Caco-2 (cell line): ENCODE data around the gene TRIM7. TPM values are rescaled to one million over a fixed set of nuclear protein-coding genes. Genes with fewer than 3 reads are reported as not detected.

Source experiments
- BruUV-seq: library from RNA; stranded (reverse); fragments of 400-500 nt; replicated peaks from 2 replicates; lab custom pipeline; 2021; lab: Mats Ljungman, UMichigan
- CTCF ChIA-PET: fragments of 300-600 bp; sonication (Branson Sonifier 250); formaldehyde crosslinking; loops from one replicate; lab custom pipeline; 2022; ENCODE audit warnings: antibody characterized with exemption; lab: Charles Lee
- POLR2A ChIA-PET: fragments of 300-600 bp; sonication (Branson Sonifier 250); formaldehyde crosslinking; loops from one replicate; lab custom pipeline; 2022; ENCODE audit warnings: antibody characterized with exemption; lab: Charles Lee
- DNase-seq, 2 experiments: peaks; one replicate each; pipeline versions ENCODE4 v3.0.0 to v3.0.0-alpha.2; 2020 to 2022
- H3K27me3 ChIP-seq: replicated peaks from 2 replicates; pipeline ENCODE4 v1.6.0; 2011; ENCODE audit warnings: low read length; ENCODE audit not compliant: control insufficient read depth, insufficient read depth
- H3K36me3 ChIP-seq: 2 replicates; pipeline ENCODE4 v1.5.1; 2011; ENCODE audit warnings: low read length; ENCODE audit not compliant: control insufficient read depth, insufficient read depth
- H3K4me1 ChIP-seq: fragments of 250-450 bp; sonication (Bioruptor Pico); 2 replicates; pipeline ENCODE4 v1.5.1; 2020; ENCODE audit warnings: mild to moderate bottlenecking
- H3K4me3 ChIP-seq: 2 replicates; pipeline ENCODE4 v1.5.1; 2011; ENCODE audit warnings: low read depth, mild to moderate bottlenecking, control low read depth, low read length
- H3K9me3 ChIP-seq: fragments of 250-450 bp; sonication (Bioruptor Pico); 2 replicates; pipeline ENCODE4 v1.5.1; 2020; ENCODE audit warnings: mild to moderate bottlenecking, moderate library complexity
- H3K27ac Mint-ChIP-seq: one replicate; pipeline ENCODE4 v1.8.0; 2022; ENCODE audit warnings: mixed read lengths; ENCODE audit not compliant: unreplicated experiment
- H3K27me3 Mint-ChIP-seq: one replicate; pipeline ENCODE4 v1.8.0; 2022; ENCODE audit warnings: mixed read lengths; ENCODE audit not compliant: insufficient read depth, unreplicated experiment
- H3K36me3 Mint-ChIP-seq: one replicate; pipeline ENCODE4 v1.8.0; 2022; ENCODE audit warnings: mild to moderate bottlenecking, mixed read lengths; ENCODE audit not compliant: insufficient read depth, unreplicated experiment
- H3K4me1 Mint-ChIP-seq: one replicate; pipeline ENCODE4 v1.8.0; 2022; ENCODE audit warnings: low read depth, mixed read lengths; ENCODE audit not compliant: unreplicated experiment
- H3K4me3 Mint-ChIP-seq: one replicate; pipeline ENCODE4 v1.8.0; 2022; ENCODE audit warnings: mild to moderate bottlenecking, moderate library complexity, mixed read lengths; ENCODE audit not compliant: unreplicated experiment
- H3K9me3 Mint-ChIP-seq: one replicate; pipeline ENCODE4 v1.8.0; 2022; ENCODE audit warnings: mixed read lengths; ENCODE audit not compliant: unreplicated experiment
- intact Hi-C: fragments of 100-400 bp; cut with micrococcal nuclease; formaldehyde crosslinking; loops from one replicate; pipeline ENCODE4 v1.10.0; 2022; ENCODE audit not compliant: unreplicated experiment
- total RNA-seq: library from RNA; stranded (reverse); gene quantifications from 2 replicates; pipeline ENCODE4 v1.2.3, GENCODE V29; 2022
- TF ChIP-seq, protein P1 (sequence below), 2 experiments: fragments of 200-600 bp in 1 of 2; IDR thresholded peaks; 1 replicate in 1 of 2; 2 replicates in 1 of 2; pipeline versions ENCODE4 v1.5.1 to v1.8.0; 2011 to 2022; ENCODE audit warnings: antibody characterized with exemption in 1 of 2, control low read depth in 1 of 2, inconsistent platforms in 1 of 2, low read depth in 1 of 2, low read length in 1 of 2, mild to moderate bottlenecking in 1 of 2, moderate library complexity in 1 of 2; ENCODE audit not compliant: insufficient read depth in 1 of 2, severe bottlenecking in 1 of 2, unreplicated experiment in 1 of 2

The TRIM7 gene
- total RNA-seq, 1 experiment from 2014 or later = 0.86 TPM

DNA sequence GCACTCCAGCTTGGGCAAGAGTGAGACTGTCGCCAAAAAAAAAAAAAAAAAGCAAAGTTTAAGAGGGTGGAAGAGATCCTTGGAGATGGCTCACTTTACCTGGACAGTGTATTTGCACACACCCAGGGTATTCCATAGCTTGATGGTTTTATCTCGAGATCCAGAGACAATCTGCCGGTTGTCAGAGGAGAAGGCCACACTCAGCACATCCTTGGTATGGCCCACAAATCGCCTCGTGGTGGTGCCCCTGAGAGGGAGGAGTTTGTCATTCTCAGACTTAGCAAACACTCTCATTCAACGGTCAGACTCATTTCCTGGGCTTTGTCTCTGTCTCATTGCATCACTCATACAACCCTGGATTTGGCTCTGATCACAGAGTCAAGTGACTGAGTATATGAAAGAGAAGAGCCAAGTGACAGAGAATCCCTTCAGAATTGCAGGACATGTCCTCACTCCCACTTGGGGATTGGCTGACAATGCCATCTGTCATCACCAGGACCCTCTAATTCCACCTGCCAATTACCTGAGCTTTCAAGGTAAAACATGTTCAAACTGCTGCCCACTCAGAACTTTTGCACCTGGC lies 36.5 kb upstream of the TRIM7 start:
- Mint-ChIP-seq H3K27ac (peak overlapping the region; percentile 100), H3K27me3 (no peaks in the 10 kb centered on the region)
- no peak overlapping the region for H3K4me3 ChIP-seq

DNA sequence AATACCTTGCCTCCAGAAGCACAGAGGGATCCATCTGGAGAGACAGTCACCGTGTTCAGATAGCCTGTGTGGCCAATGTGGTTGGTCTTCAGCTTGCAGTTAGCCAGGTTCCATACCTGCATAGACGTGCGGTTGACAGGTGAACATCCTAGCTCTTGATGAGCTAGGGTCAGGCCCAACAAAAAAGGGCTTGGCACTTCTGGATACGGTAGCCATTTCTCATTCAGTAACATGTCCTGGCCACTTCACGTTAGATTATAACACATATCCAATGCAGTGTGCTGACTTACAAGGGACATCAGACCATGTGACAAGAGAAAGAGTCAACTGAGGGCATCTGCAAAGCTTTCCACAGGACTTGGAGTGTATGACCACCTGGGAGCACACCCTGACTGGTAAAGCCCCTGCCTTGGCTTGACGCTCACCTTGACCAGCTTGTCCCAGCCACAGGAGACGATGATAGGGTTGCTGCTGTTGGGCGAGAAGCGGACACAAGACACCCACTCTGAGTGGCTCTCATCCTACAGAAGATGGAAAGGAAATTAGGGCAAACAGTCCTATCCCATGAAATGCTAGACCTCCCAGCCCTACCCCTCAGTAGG lies 34.2 kb upstream of the TRIM7 start:
- no peak for DNase-seq
- ChIA-PET CTCF (no interaction called here), POLR2A (interaction anchor here (0.6 kb wide), 1 partner anchor 28 kb away, joined by 5 read pairs; no protein-coding TSS in a partner anchor)
- no TSS peak for BruUV-seq
- H3K27me3 ChIP-seq = no peaks in the 10 kb centered on the region
- peak overlapping the region; percentile 42 for H3K27ac Mint-ChIP-seq
- TF ChIP-seq, protein P1, sequence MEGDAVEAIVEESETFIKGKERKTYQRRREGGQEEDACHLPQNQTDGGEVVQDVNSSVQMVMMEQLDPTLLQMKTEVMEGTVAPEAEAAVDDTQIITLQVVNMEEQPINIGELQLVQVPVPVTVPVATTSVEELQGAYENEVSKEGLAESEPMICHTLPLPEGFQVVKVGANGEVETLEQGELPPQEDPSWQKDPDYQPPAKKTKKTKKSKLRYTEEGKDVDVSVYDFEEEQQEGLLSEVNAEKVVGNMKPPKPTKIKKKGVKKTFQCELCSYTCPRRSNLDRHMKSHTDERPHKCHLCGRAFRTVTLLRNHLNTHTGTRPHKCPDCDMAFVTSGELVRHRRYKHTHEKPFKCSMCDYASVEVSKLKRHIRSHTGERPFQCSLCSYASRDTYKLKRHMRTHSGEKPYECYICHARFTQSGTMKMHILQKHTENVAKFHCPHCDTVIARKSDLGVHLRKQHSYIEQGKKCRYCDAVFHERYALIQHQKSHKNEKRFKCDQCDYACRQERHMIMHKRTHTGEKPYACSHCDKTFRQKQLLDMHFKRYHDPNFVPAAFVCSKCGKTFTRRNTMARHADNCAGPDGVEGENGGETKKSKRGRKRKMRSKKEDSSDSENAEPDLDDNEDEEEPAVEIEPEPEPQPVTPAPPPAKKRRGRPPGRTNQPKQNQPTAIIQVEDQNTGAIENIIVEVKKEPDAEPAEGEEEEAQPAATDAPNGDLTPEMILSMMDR (IDR thresholded peaks at IDR 0.05; ENCODE audit: insufficient read depth in 1 of 2, low read depth in 1 of 2, low read length in 1 of 2, severe bottlenecking in 1 of 2, unreplicated experiment in 1 of 2) = no peak
- H3K9me3 ChIP-seq = no peaks in the 10 kb centered on the region
- peaks cover 29% of the 10 kb centered on the region for H3K36me3 ChIP-seq
- H3K36me3 Mint-ChIP-seq = peaks cover 100% of the 10 kb centered on the region
- peaks cover 8% of the 10 kb centered on the region; the same call in 1 of the 2 replicates for H3K4me1 ChIP-seq
- H3K4me3 ChIP-seq = no peak overlapping the region
- H3K27me3 Mint-ChIP-seq = no peaks in the 10 kb centered on the region
- peak overlapping the region; percentile 22 for H3K4me3 Mint-ChIP-seq
- no peaks in the 10 kb centered on the region for H3K9me3 Mint-ChIP-seq
- intact Hi-C loops = no loop called here
- H3K4me1 Mint-ChIP-seq = no peaks in the 10 kb centered on the region

More for the DNA sequence above, 36.5 kb upstream of the TRIM7 start:
- Histone ChIP-seq H3K9me3 (no peaks in the 10 kb centered on the region), H3K36me3 (peaks cover 29% of the 10 kb centered on the region), H3K4me1 (peaks cover 21% of the 10 kb centered on the region), H3K27me3 (no peaks in the 10 kb centered on the region)
- TF ChIP-seq, protein P1 (IDR thresholded peaks at IDR 0.05; ENCODE audit: insufficient read depth in 1 of 2, low read depth in 1 of 2, low read length in 1 of 2, severe bottlenecking in 1 of 2, unreplicated experiment in 1 of 2) = no peak
- intact Hi-C loops = no loop called here
- peaks cover 87% of the 10 kb centered on the region for H3K36me3 Mint-ChIP-seq
- BruUV-seq = no TSS peak
- CTCF ChIA-PET = no interaction called here
- DNase-seq = no peak
- no peaks in the 10 kb centered on the region for H3K9me3 Mint-ChIP-seq
- POLR2A ChIA-PET = no interaction called here
- peak overlapping the region; percentile 97 for H3K4me3 Mint-ChIP-seq
- peaks cover 11% of the 10 kb centered on the region for H3K4me1 Mint-ChIP-seq

DNA sequence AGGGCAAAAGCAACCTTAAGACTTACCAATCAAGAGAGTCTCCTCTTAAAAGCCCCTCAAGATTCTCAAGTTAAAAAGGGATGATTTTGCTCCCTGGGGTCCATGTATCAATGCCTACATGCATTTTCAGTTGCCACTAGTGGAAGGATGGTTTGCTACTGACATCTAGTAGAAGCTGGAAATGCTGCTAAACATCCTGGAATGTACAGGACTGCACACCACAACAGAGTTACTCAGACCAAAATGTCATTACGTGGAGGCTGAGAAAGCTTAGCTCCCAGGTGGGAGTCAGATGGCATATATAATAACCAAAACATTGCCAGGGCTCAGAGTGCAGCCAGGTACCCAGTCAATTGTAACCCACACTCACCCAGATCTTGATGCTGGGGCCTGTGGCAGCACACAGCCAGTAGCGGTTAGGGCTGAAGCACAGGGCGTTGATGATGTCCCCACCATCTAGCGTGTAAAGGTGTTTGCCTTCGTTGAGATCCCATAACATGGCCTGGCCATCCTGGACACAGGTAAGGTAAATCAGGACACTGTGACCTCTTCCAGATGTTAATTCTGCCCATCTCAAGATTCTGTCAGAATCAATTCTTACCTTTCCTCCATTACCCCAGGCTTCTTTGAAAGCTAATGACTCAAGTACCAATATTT lies 32.9 kb upstream of the TRIM7 start:
- peaks cover 8% of the 10 kb centered on the region; the same call in 1 of the 2 replicates for H3K4me1 ChIP-seq
- H3K27me3 Mint-ChIP-seq = no peaks in the 10 kb centered on the region
- H3K4me3 ChIP-seq = no peak overlapping the region
- ChIA-PET POLR2A (no interaction called here), CTCF (no interaction called here)
- H3K27me3 ChIP-seq = no peaks in the 10 kb centered on the region
- peaks cover 29% of the 10 kb centered on the region for H3K36me3 ChIP-seq
- intact Hi-C loops = no loop called here
- TF ChIP-seq, protein P1 (IDR thresholded peaks at IDR 0.05; ENCODE audit: insufficient read depth in 1 of 2, low read depth in 1 of 2, low read length in 1 of 2, severe bottlenecking in 1 of 2, unreplicated experiment in 1 of 2) = no peak
- peaks cover 100% of the 10 kb centered on the region for H3K36me3 Mint-ChIP-seq
- no peaks in the 10 kb centered on the region for H3K4me1 Mint-ChIP-seq
- DNase-seq = no peak
- BruUV-seq = no TSS peak
- H3K9me3 ChIP-seq = no peaks in the 10 kb centered on the region
- H3K27ac Mint-ChIP-seq = peak overlapping the region; percentile 42
- H3K9me3 Mint-ChIP-seq = no peaks in the 10 kb centered on the region
- H3K4me3 Mint-ChIP-seq = no peak overlapping the region
